Testis (tissue), 3 donors: ENCODE data around the gene CC2D1B. TPM values are rescaled to one million over a fixed set of nuclear protein-coding genes. Genes with fewer than 3 reads are reported as not detected.

Experiments
- DNase-seq: peaks from one replicate; pipeline ENCODE4 v3.0.0-alpha.2; 2019
- H3K27ac ChIP-seq, 2 donors: fragments of 200-600 bp; sonication (generic); one replicate each; pipeline ENCODE4 v1.5.1; 2019
- H3K27me3 ChIP-seq: fragments of 200-600 bp; sonication (generic); one replicate; pipeline ENCODE4 v1.5.1; 2019
- H3K36me3 ChIP-seq: fragments of 200-600 bp; sonication (generic); one replicate; pipeline ENCODE4 v1.5.1; 2017; ENCODE audit warnings: low read depth; ENCODE audit errors: missing control alignments
- H3K4me1 ChIP-seq: fragments of 200-600 bp; sonication (generic); one replicate; pipeline ENCODE4 v1.5.1; 2019
- H3K4me3 ChIP-seq, 2 donors: fragments of 200-600 bp; sonication (generic); one replicate each; pipeline ENCODE4 v1.5.1; 2017 to 2019
- H3K9me3 ChIP-seq: fragments of 200-600 bp; sonication (generic); one replicate; pipeline ENCODE4 v1.5.1; 2017
- POLR2A ChIP-seq: fragments of 450-650 bp; IDR thresholded peaks from one replicate; pipeline ENCODE4 v1.6.1; 2017; ENCODE audit warnings: antibody characterized with exemption, mild to moderate bottlenecking, moderate library complexity
- WGBS, 2 donors: methylation state at CpG; one replicate each; pipeline ENCODE4 v1.1.5; 2018; 5-methylcytosine and 5-hydroxymethylcytosine counted together
- intact Hi-C: fragments of 100-400 bp; cut with DNase I; formaldehyde crosslinking; loops from one replicate; pipeline ENCODE4 v1.15.1; 2023; ENCODE audit warnings: low total_unique reads
- polyA plus RNA-seq: library from polyadenylated mRNA; stranded (reverse); fragments of 350-450 nt; fragmentation: Illumina TruSeq; extraction: RNeasy Lipid Tissue Mini Kit (QIAGEN cat#74804); gene quantifications from one replicate; pipeline ENCODE4 v1.2.3, GENCODE V29; 2014; ENCODE audit warnings: low read depth, low replicate concordance; ENCODE audit not compliant: insufficient read depth
- total RNA-seq, 2 donors: library from RNA; depleted of rRNA; stranded (reverse); fragments of >200 nt; gene quantifications; one replicate each; pipeline ENCODE4 v1.2.3, GENCODE V29; 2016
- TF ChIP-seq, protein P1 (sequence below), 3 experiments: fragments of 450-650 bp in 2 of 3; fragments of 200-600 bp in 1 of 3; sonication (generic) in 1 of 3; IDR thresholded peaks; one replicate each; pipeline ENCODE4 v1.5.1; 2016 to 2019; ENCODE audit warnings: antibody characterized with exemption in 3 of 3, mild to moderate bottlenecking in 2 of 3, moderate library complexity in 1 of 3

Gene CC2D1B
- total and polyA plus RNA-seq, 3 donors from 2014 or later = 37.0 to 62.0 (median 51.0) TPM

DNA sequence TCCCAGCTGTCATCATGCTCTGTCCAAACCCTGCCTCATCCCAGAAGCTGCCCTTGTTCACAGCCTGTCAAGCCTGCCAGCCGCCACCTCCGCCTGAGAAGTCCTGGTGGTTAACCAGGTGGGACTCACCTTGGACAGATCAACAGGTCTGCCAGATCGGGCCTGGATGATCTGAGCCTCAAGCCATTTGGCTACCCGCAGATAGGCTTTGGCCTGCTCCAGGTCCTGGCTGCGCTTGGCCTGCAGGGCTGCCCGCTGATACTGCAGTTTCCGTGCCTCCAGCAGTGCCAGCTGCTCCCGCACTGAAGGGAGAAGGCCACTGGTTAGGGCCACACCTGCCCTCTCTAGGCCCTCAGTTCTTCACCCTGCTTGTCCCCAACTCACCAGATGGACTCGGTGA lies 8.6 kb downstream of the CC2D1B start:
- no peaks in the 10 kb centered on the region for H3K9me3 ChIP-seq
- no peak overlapping the region for H3K4me3 ChIP-seq
- DNase-seq = no peak
- H3K36me3 ChIP-seq = no peaks in the 10 kb centered on the region
- 85 to 99% methylated on average over 8 to 9 of the region's 9 CpGs for WGBS, 2 donors
- intact Hi-C loops = no loop called here
- no peaks in the 10 kb centered on the region for H3K27me3 ChIP-seq
- TF ChIP-seq, protein P1, sequence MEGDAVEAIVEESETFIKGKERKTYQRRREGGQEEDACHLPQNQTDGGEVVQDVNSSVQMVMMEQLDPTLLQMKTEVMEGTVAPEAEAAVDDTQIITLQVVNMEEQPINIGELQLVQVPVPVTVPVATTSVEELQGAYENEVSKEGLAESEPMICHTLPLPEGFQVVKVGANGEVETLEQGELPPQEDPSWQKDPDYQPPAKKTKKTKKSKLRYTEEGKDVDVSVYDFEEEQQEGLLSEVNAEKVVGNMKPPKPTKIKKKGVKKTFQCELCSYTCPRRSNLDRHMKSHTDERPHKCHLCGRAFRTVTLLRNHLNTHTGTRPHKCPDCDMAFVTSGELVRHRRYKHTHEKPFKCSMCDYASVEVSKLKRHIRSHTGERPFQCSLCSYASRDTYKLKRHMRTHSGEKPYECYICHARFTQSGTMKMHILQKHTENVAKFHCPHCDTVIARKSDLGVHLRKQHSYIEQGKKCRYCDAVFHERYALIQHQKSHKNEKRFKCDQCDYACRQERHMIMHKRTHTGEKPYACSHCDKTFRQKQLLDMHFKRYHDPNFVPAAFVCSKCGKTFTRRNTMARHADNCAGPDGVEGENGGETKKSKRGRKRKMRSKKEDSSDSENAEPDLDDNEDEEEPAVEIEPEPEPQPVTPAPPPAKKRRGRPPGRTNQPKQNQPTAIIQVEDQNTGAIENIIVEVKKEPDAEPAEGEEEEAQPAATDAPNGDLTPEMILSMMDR (IDR thresholded peaks at IDR 0.05) = no peak
- no peak for TF ChIP-seq POLR2A
- no peak overlapping the region for H3K27ac ChIP-seq
- no peaks in the 10 kb centered on the region for H3K4me1 ChIP-seq

DNA sequence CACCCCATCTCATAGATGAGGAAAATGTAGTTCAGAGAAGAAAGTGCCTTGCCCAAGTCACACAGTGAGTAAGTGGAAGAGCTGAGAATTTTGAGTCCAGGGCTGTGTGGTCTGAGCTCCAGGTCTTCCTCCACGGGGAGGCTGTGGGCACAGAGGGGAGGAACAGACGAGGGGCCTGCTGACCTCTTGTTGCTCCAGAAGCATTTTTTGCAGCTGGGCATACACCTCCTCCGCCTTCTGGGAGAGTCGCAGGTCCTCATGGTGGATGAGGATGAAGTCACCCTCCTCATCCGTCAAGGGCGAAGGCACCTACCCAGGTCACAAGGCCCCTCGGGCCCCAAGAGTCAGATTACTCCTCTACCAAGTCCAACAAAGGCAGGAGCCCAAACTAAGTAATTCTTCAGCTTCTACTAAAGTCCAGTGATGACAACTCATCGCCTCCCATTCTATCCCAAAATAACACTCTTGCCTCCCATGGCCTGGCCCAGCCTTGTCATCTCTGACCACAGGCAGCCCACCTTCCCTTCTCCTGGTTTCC lies 9.1 kb downstream of the CC2D1B start:
- Histone ChIP-seq H3K9me3 (no peaks in the 10 kb centered on the region), H3K4me1 (no peaks in the 10 kb centered on the region), H3K36me3 (no peaks in the 10 kb centered on the region), H3K27me3 (no peaks in the 10 kb centered on the region), H3K4me3 (no peak overlapping the region), H3K27ac (no peak overlapping the region)
- WGBS, 2 donors = 89 to 94% methylated on average over 8 of the region's 8 CpGs
- TF ChIP-seq POLR2A = no peak
- TF ChIP-seq, protein P1 (IDR thresholded peaks at IDR 0.05) = no peak
- intact Hi-C loops = no loop called here
- DNase-seq = no peak

DNA sequence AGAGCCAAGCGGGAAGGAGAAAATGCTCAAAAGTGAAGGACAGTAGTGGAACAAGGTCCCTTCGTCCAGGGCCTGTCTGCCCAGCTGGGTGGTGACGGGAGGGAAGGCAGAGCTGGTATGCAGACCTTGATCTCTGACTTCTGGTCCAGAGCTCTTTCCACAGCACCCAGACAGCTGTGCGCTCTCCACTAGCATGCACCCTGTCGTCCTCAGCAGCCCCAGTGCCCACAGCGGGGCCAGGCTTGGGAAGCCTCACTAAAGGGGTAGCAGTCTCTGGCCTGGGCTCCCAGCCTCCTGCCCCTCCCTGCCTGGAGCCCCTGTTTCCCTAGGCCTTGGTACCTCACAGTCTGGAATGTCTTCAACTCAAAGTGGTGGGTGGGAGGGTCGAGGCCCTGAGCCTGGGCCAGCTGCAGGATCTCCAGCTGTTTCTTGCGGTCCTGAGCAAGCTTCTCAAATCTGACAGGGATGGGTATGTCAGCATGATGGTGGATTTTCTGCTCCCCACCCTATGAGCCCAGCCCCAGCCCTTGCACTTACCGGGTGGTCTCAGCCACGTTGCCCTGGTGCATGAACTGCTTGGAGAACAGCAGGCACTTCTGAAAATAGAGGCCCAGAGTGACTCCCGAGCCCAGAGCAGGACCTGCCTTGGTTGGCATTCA lies 10.0 kb downstream of the CC2D1B start:
- WGBS, 2 donors = 73 to 78% methylated on average over 9 to 11 of the region's 11 CpGs
- intact Hi-C loops = no loop called here
- H3K9me3 ChIP-seq = no peaks in the 10 kb centered on the region
- H3K4me3 ChIP-seq = no peak overlapping the region
- no peaks in the 10 kb centered on the region for H3K27me3 ChIP-seq
- no peaks in the 10 kb centered on the region for H3K4me1 ChIP-seq
- DNase-seq = no peak
- H3K27ac ChIP-seq = no peak overlapping the region
- TF ChIP-seq POLR2A = no peak
- TF ChIP-seq, protein P1 (IDR thresholded peaks at IDR 0.05) = no peak
- no peaks in the 10 kb centered on the region for H3K36me3 ChIP-seq

DNA sequence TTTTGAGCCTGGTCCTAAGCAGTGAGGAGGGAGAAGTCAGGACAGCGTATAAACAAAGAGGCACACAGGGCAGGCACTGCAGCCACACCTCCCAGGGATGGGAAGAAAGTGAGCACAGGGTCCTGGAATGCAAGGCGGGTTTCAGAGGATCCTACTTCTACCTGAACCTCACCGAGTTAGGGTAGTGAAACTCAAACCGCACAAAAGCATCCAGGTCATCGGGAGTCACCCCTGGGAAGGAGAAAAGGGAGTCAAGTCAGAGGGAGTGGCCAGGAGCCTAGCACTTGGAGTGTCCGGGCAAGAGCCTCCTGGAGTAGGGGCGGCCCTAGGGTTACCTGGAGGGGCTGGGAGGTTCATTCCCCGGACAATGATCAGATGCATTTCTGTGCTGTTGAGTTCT lies 10.6 kb downstream of the CC2D1B start:
- H3K9me3 ChIP-seq = no peaks in the 10 kb centered on the region
- H3K4me1 ChIP-seq = no peaks in the 10 kb centered on the region
- no peak overlapping the region for H3K27ac ChIP-seq
- H3K4me3 ChIP-seq = no peak overlapping the region
- intact Hi-C loops = no loop called here
- WGBS, 2 donors = 83 to 86% methylated on average over 7 to 8 of the region's 8 CpGs
- H3K27me3 ChIP-seq = no peaks in the 10 kb centered on the region
- no peaks in the 10 kb centered on the region for H3K36me3 ChIP-seq
- DNase-seq = no peak
- no peak for TF ChIP-seq POLR2A
- TF ChIP-seq, protein P1 (IDR thresholded peaks at IDR 0.05) = no peak

DNA sequence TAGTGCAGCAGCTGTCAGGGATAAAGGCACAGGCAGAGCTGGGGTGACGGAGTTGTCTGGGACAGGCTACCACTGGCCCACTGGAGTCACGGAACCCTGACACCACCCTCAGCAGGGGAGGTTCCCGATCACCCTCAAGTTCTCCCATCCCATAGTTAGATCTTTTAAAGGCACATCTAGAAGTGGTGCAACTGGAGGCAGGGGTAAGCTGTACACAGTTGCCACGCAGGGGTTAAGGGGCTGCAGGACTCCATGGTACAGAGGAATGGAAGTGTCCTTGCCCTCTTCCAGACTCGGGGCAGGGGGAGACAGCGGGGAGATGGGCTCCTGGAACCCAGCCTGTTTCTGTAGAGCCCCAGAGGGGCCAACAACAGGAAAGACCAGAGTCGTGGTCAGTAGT lies 13.3 kb downstream of the CC2D1B start:
- Histone ChIP-seq H3K4me3 (no peak overlapping the region), H3K9me3 (no peaks in the 10 kb centered on the region), H3K36me3 (no peaks in the 10 kb centered on the region), H3K27me3 (no peaks in the 10 kb centered on the region), H3K27ac (peak overlapping the region in 1 of 2 donors; percentile 36), H3K4me1 (no peaks in the 10 kb centered on the region)
- intact Hi-C loops = no loop called here
- WGBS, 2 donors = 71 to 75% methylated on average over 7 of the region's 7 CpGs
- DNase-seq = no peak
- TF ChIP-seq POLR2A = no peak
- TF ChIP-seq, protein P1 (IDR thresholded peaks at IDR 0.05) = no peak
